Panc1 (cell line): Measurements from ENCODE around the gene ACOT13.

Source experiments
- POLR2AphosphoS5 ChIP-seq: IDR thresholded peaks from 2 replicates; pipeline ENCODE4 v1.6.1; 2012; ENCODE audit warnings: mild to moderate bottlenecking, low read depth, low read length, moderate library complexity
- REST ChIP-seq, 2 experiments: IDR thresholded peaks; 2 replicates each; pipeline ENCODE4 v1.6.1; 2011 to 2012; ENCODE audit warnings: low read depth in 2 of 2, control low read depth in 1 of 2, low read length in 1 of 2, mild to moderate bottlenecking in 1 of 2, moderate library complexity in 1 of 2; ENCODE audit not compliant: insufficient read depth in 1 of 2

- TF ChIP-seq POLR2AphosphoS5 (no peak), REST (IDR thresholded peaks at IDR 0.05; ENCODE audit: insufficient read depth in 1 of 2, low read depth in 2 of 2, low read length in 1 of 2) (no peak)
Observed at GRCh38 chr6:24672620-24673182, 5.8 kb downstream of the ACOT13 start.
